Measurements from ENCODE around the gene PARD3B.

- TF ChIP-seq, protein P1, sequence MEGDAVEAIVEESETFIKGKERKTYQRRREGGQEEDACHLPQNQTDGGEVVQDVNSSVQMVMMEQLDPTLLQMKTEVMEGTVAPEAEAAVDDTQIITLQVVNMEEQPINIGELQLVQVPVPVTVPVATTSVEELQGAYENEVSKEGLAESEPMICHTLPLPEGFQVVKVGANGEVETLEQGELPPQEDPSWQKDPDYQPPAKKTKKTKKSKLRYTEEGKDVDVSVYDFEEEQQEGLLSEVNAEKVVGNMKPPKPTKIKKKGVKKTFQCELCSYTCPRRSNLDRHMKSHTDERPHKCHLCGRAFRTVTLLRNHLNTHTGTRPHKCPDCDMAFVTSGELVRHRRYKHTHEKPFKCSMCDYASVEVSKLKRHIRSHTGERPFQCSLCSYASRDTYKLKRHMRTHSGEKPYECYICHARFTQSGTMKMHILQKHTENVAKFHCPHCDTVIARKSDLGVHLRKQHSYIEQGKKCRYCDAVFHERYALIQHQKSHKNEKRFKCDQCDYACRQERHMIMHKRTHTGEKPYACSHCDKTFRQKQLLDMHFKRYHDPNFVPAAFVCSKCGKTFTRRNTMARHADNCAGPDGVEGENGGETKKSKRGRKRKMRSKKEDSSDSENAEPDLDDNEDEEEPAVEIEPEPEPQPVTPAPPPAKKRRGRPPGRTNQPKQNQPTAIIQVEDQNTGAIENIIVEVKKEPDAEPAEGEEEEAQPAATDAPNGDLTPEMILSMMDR (IDR thresholded peaks at IDR 0.05; ENCODE audit: insufficient read depth, low read length, poor library complexity, severe bottlenecking), result no peak
- TF ChIP-seq EZH2phosphoT487 (conservative IDR thresholded peaks at IDR 0.05; ENCODE audit: low read length), result no peak
Observed at GRCh38 chr2:205218056-205218455, 672.8 kb downstream of the PARD3B start.

All from SU-DHL-6 (cell line).